A549 (cell line): ENCODE measurements around the gene FRRS1L.

ENCODE experiments used
- CEBPB ChIP-seq, 2 experiments: fragments of >200 bp in 1 of 2; sonication (Bioruptor Twin) in 1 of 2; formaldehyde crosslinking in 1 of 2; IDR thresholded peaks; 2 replicates each; pipeline ENCODE4 v1.6.1; 2012 to 2016
- EP300 ChIP-seq, 2 experiments: fragments of >200 bp; sonication (Bioruptor Twin); formaldehyde crosslinking; IDR thresholded peaks; 2 replicates in 1 of 2; 3 replicates in 1 of 2; pipeline ENCODE4 v1.6.1; 2016 to 2017
- ESRRA ChIP-seq: fragments of 150-350 bp; IDR thresholded peaks from 2 replicates; pipeline ENCODE4 v1.6.1; 2014; ENCODE audit warnings: mild to moderate bottlenecking, low read length, borderline replicate concordance
- FOXS1 ChIP-seq: fragments of 250-450 bp; sonication (Bioruptor Pico); IDR thresholded peaks from 2 replicates; pipeline ENCODE4 v1.5.0; 2020; ENCODE audit warnings: mild to moderate bottlenecking, moderate library complexity
- KDM5A ChIP-seq: fragments of 200-600 bp; sonication (generic); IDR thresholded peaks from 2 replicates; pipeline ENCODE4 v1.6.1; 2016; ENCODE audit warnings: antibody characterized with exemption, mild to moderate bottlenecking
- POLR2A ChIP-seq: IDR thresholded peaks from 2 replicates; pipeline ENCODE4 v1.6.1; 2012; ENCODE audit warnings: mild to moderate bottlenecking, low read length
- RCOR1 ChIP-seq: fragments of 150-350 bp; IDR thresholded peaks from 2 replicates; pipeline ENCODE4 v1.6.1; 2014; ENCODE audit warnings: antibody characterized with exemption, low read length, low read depth
- TF ChIP-seq, protein P1 (sequence below): fragments of >200 bp; sonication (Bioruptor Twin); formaldehyde crosslinking; IDR thresholded peaks from 3 replicates; pipeline ENCODE4 v1.5.1; 2016
- TF ChIP-seq, protein P2 (sequence below): fragments of 200-600 bp; sonication (generic); IDR thresholded peaks from 2 replicates; pipeline ENCODE4 v1.6.1; 2016; ENCODE audit warnings: antibody characterized with exemption, mild to moderate bottlenecking, moderate library complexity

GRCh38 chr9:109166771-109167601, at the start of gene FRRS1L:
- TF ChIP-seq KDM5A (no peak), POLR2A (no peak), FOXS1 (CRISPR knock-in tag) (no peak), ESRRA (no peak), EP300 (IDR thresholded peaks at IDR 0.05) (no peak), CEBPB (IDR thresholded peaks at IDR 0.05) (no peak), RCOR1 (no peak)
- TF ChIP-seq, protein P1, sequence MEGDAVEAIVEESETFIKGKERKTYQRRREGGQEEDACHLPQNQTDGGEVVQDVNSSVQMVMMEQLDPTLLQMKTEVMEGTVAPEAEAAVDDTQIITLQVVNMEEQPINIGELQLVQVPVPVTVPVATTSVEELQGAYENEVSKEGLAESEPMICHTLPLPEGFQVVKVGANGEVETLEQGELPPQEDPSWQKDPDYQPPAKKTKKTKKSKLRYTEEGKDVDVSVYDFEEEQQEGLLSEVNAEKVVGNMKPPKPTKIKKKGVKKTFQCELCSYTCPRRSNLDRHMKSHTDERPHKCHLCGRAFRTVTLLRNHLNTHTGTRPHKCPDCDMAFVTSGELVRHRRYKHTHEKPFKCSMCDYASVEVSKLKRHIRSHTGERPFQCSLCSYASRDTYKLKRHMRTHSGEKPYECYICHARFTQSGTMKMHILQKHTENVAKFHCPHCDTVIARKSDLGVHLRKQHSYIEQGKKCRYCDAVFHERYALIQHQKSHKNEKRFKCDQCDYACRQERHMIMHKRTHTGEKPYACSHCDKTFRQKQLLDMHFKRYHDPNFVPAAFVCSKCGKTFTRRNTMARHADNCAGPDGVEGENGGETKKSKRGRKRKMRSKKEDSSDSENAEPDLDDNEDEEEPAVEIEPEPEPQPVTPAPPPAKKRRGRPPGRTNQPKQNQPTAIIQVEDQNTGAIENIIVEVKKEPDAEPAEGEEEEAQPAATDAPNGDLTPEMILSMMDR: no peak
- TF ChIP-seq, protein P2, sequence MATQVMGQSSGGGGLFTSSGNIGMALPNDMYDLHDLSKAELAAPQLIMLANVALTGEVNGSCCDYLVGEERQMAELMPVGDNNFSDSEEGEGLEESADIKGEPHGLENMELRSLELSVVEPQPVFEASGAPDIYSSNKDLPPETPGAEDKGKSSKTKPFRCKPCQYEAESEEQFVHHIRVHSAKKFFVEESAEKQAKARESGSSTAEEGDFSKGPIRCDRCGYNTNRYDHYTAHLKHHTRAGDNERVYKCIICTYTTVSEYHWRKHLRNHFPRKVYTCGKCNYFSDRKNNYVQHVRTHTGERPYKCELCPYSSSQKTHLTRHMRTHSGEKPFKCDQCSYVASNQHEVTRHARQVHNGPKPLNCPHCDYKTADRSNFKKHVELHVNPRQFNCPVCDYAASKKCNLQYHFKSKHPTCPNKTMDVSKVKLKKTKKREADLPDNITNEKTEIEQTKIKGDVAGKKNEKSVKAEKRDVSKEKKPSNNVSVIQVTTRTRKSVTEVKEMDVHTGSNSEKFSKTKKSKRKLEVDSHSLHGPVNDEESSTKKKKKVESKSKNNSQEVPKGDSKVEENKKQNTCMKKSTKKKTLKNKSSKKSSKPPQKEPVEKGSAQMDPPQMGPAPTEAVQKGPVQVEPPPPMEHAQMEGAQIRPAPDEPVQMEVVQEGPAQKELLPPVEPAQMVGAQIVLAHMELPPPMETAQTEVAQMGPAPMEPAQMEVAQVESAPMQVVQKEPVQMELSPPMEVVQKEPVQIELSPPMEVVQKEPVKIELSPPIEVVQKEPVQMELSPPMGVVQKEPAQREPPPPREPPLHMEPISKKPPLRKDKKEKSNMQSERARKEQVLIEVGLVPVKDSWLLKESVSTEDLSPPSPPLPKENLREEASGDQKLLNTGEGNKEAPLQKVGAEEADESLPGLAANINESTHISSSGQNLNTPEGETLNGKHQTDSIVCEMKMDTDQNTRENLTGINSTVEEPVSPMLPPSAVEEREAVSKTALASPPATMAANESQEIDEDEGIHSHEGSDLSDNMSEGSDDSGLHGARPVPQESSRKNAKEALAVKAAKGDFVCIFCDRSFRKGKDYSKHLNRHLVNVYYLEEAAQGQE: no peak
